Small intestine (tissue), 7 donors: ENCODE measurements around the gene NT5C2. TPM values are rescaled to one million over a fixed set of nuclear protein-coding genes. Genes with fewer than 3 reads are reported as not detected.
"Not testable (repeated sequence)": the region's sequence is repeated elsewhere in the genome, so short reads cannot be mapped to it uniquely, and the experiment has no call there.

Source experiments
- DNase-seq, 2 donors: peaks; one replicate each; pipeline versions ENCODE4 v3.0.0 to v3.0.0-alpha.2; 2013
- FAIRE-seq: peaks from 2 replicates; lab custom pipeline; 2012; peaks lifted over from hg19 to GRCh38; lab: Jason Lieb, UNC
- H3K27ac ChIP-seq, 3 donors: one replicate each; pipeline ENCODE4 v1.5.1; 2013; ENCODE audit warnings: low read length in 2 of 3, mild to moderate bottlenecking in 2 of 3, control low read depth in 1 of 3, inconsistent platforms in 1 of 3, low read depth in 1 of 3, moderate library complexity in 1 of 3
- H3K27me3 ChIP-seq, 3 donors: one replicate each; pipeline ENCODE4 v1.6.1; 2013; ENCODE audit warnings: low read length in 3 of 3, inconsistent platforms in 1 of 3; ENCODE audit not compliant: control insufficient read depth in 3 of 3, insufficient read depth in 3 of 3
- H3K36me3 ChIP-seq, 3 donors: one replicate each; pipeline ENCODE4 v1.6.1; 2013; ENCODE audit warnings: low read length in 3 of 3, inconsistent platforms in 1 of 3, low read depth in 1 of 3, mild to moderate bottlenecking in 1 of 3, moderate library complexity in 1 of 3; ENCODE audit not compliant: control insufficient read depth in 3 of 3, insufficient read depth in 2 of 3
- H3K4me1 ChIP-seq, 3 donors: one replicate each; pipeline ENCODE4 v1.6.1; 2013; ENCODE audit warnings: low read length in 2 of 3, inconsistent platforms in 1 of 3, low read depth in 1 of 3, mild to moderate bottlenecking in 1 of 3, moderate library complexity in 1 of 3; ENCODE audit not compliant: control insufficient read depth in 3 of 3, insufficient read depth in 2 of 3
- H3K4me3 ChIP-seq, 3 donors: one replicate each; pipeline ENCODE4 v1.5.1; 2013; ENCODE audit warnings: low read length in 3 of 3, control low read depth in 1 of 3, inconsistent platforms in 1 of 3, low read depth in 1 of 3, mild to moderate bottlenecking in 1 of 3, moderate library complexity in 1 of 3
- H3K9me3 ChIP-seq, 2 donors: one replicate each; pipeline ENCODE4 v1.6.1; 2013; ENCODE audit warnings: low read depth in 1 of 2, low read length in 1 of 2; ENCODE audit not compliant: control insufficient read depth in 2 of 2, insufficient read depth in 1 of 2
- WGBS, 3 donors: extraction: QIAGEN DNeasy Blood & Tissue Kit; methylation state at CpG; one replicate each; pipeline ENCODE4 v1.1.7; 2013; 5-methylcytosine and 5-hydroxymethylcytosine counted together
- polyA plus RNA-seq, 4 donors: library from polyadenylated mRNA; stranded (reverse) in 3 of 4; unstranded in 1 of 4; fragments of 200-250 nt in 3 of 4; fragments of 120-200 nt in 1 of 4; gene quantifications; one replicate each; pipeline versions ENCODE4 v1.2.1 to v1.2.3, GENCODE V29; 2013
- donor health status: healthy with polysubstance abuse.
- donor health status: control.
- donor health status: control.
- donor health status: Bipolar disorder and iron deficiency.
- donor health status: healthy.

The NT5C2 gene
- polyA plus RNA-seq, 4 donors = 15.7 to 61.3 (median 20.4) TPM

DNA sequence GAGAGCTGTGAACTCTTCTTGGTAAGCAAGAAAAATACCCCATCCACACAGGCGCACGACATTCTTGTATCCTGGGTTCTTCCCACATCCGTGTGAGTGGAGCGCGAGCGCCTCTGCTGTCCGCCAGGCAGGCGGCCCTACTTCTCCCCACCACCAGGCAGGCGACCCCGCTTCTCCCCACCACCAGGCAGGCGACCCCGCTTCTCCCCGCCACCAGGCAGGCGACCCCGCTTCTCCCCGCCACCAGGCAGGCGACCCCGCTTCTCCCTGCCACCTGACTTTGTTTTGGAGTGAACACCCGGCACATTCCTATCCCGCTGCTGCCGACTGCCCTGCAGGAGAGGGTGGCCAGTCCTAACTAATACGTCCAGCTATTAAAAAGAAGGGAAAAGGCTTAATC lies 120.8 kb downstream of the NT5C2 start:
- no peak for FAIRE-seq
- DNase-seq = no peak
- peaks cover 0 to 59% (median 8%) of the 10 kb centered on the region in 3 donors for H3K36me3 ChIP-seq
- H3K4me3 ChIP-seq = no peak overlapping the region
- no peaks in the 10 kb centered on the region for H3K9me3 ChIP-seq
- 96 to 98% (median 97%) methylated on average over 22 of the region's 22 CpGs for WGBS, 3 donors
- no peaks in the 10 kb centered on the region for H3K27me3 ChIP-seq
- no peaks in the 10 kb centered on the region for H3K4me1 ChIP-seq
- H3K27ac ChIP-seq = no peak overlapping the region

DNA sequence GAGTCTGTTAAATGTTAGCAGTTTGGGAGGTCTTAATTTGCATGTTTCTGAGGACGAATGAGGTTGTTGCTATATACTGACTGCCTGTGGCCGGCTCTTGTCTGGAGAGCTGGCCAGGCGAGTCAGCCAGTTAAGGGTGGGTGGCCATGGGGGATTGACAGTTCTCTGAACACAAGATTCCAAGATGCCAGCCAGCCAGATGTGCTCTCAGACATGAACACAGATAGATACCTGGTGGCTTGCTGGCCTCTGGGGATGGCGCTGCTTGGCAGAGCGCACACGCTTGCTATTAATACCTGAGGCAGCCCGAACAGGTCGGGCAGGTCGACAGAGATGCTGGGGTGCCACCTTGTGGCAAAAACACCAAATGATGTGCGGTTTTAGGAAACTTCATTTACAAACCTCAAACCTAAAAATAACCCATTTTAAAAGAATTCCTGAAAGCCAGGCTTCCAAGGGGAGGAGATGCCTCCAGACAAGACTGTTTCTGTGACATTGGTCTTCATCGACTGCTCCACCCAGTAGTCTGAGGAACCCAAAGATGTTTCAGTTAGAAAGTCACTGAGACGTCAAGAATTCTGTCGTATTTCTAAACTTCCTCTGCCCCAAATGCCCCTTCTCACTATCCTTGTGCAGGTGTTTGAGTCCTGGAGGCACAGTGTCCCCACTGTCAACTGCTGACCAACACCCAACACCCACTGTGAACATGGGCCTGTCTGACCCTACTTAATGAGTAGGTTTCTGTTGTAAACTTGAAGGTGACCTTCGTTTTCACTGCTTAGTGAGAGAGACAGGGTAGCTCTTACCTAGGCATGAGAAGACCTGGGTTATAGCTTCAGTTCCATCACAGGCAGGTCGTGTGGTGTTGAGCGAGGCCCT lies 123.4 kb downstream of the NT5C2 start:
- 39 to 46% (median 46%) methylated on average over 16 of the region's 16 CpGs for WGBS, 3 donors
- H3K27ac ChIP-seq = peak overlapping the region in 1 of 3 donors; percentile 5
- no peaks in the 10 kb centered on the region for H3K27me3 ChIP-seq
- no peaks in the 10 kb centered on the region for H3K4me1 ChIP-seq
- no peak for FAIRE-seq
- H3K9me3 ChIP-seq = no peaks in the 10 kb centered on the region
- peak; percentile 64 to 79 for DNase-seq
- H3K36me3 ChIP-seq = peaks cover 0 to 55% (median 3%) of the 10 kb centered on the region in 3 donors
- H3K4me3 ChIP-seq = no peak overlapping the region

DNA sequence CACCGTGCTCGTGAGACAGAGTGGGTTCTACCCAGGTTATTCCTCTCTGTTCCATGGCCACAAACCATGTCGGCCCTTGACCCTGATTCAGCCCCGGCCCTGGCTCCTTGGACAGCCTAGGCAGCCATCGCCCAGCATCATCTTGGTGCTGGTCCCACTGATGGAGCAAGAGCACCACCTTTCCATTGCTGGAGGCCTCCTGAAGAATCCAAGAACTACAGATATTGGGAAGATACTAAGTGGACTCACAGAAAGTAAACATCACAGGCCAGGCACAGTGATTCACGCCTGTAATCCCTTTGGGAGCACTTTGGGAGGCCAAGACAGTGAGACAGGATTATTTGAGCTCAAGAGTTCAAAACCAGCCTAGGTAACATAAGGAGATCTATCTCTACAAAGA lies 125.1 kb downstream of the NT5C2 start:
- Histone ChIP-seq H3K9me3 (no peaks in the 10 kb centered on the region), H3K27me3 (no peaks in the 10 kb centered on the region), H3K4me1 (no peaks in the 10 kb centered on the region), H3K36me3 (peaks cover 0 to 59% (median 3%) of the 10 kb centered on the region in 3 donors), H3K4me3 (no peak overlapping the region), H3K27ac (no peak overlapping the region)
- DNase-seq (no peak), FAIRE-seq (no peak)
- 87 to 94% (median 93%) methylated on average over 6 of the region's 6 CpGs for WGBS, 3 donors

DNA sequence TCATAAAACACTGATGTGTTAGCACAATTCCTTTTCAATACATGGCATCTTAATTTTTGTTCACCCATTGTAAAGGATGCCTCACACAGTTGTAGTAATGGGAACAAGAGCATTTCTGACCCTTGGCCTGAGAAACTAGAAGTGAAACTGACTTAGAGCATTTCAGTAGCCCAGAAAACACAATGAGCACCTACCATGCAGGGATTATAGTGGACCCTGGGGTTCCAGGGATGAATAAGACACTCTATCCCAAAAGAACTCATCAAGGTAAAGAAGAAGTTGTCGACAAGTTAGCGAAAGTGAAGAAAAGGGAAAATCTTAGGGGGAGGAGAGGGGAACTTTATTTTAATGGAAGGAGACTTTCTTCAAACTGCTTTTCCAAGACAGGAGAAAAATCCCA lies 125.6 kb downstream of the NT5C2 start:
- FAIRE-seq (no peak), DNase-seq (peak; percentile 28 to 31)
- WGBS, 3 donors = 89 to 96% (median 95%) methylated on average over 2 of the region's 2 CpGs
- H3K4me1 ChIP-seq = no peaks in the 10 kb centered on the region
- H3K4me3 ChIP-seq = no peak overlapping the region
- H3K36me3 ChIP-seq = peaks cover 0 to 56% (median 3%) of the 10 kb centered on the region in 3 donors
- no peaks in the 10 kb centered on the region for H3K27me3 ChIP-seq
- no peaks in the 10 kb centered on the region for H3K9me3 ChIP-seq
- no peak overlapping the region for H3K27ac ChIP-seq

DNA sequence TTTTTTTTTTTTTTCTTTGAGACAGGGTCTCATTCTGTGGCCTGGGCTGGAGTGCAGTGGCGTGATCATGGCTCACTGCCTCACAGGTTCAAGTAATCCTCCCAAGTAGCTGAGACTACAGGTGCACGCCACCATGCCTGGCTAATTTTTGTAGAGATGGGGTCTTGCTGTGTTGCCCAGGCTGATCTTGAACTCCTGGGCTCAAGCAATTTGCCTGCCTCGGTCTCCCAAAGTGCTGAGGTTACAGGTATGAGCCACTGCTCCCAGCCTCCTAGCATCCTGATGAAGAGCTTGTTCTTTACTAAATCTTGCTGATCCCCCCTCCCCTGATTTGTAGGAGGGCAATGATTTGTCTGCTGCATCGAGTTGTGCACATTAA lies 126.0 kb downstream of the NT5C2 start:
- H3K27me3 ChIP-seq, H3K4me3 ChIP-seq, H3K27ac ChIP-seq, FAIRE-seq, H3K9me3 ChIP-seq, DNase-seq, H3K4me1 ChIP-seq: not testable (repeated sequence)
- peaks cover 0 to 52% (median 3%) of the 10 kb centered on the region in 3 donors for H3K36me3 ChIP-seq
- 87 to 91% (median 89%) methylated on average over 4 of the region's 4 CpGs for whole genome bisulfite sequencing, 3 donors

DNA sequence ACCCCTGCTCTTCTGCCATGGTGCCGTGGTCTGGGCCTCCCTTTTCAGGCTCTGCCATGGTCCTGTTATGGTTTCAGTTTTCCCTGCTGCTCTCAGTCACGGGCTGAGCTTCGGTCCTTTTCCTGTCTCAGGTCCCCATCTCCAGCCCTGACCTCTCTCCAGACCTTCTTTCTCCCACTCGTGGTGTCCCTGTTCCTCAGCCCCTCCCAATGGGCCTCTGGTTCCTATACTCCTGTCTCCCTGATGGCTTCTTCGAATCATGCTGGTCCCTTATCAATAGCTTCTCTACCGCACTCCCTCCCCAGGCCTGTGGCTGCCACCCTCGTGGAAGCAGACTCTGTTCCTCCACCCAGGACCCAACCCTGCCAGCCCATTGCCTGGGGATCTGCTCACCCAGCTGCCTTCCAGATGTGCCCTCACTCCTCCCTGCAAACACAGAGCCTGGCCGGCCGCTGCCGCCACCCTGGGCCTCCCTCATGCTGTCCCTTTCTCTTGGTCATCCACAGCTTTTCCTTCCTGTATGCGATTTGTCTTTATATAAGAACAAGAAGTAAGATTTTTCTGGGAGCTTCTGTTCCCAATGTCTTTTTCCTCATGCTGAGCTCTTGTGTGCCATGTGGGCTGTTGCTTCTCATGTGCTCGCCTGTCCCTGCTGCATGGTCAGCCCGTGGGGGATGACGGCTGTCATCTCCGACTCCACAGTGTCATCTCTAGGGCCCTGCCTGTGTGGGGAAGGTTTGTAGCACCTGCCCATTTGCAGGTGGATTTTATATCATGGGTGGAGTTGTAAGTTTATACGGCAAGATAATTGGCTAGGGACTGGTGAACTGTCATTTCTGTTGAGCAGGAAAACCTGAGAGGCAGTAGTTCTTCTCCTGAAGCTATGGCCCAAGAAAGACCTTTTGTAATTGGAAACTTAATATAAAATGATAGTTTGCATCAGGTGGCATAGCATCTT lies 126.7 kb downstream of the NT5C2 start:
- DNase-seq (no peak), FAIRE-seq (no peak)

DNA sequence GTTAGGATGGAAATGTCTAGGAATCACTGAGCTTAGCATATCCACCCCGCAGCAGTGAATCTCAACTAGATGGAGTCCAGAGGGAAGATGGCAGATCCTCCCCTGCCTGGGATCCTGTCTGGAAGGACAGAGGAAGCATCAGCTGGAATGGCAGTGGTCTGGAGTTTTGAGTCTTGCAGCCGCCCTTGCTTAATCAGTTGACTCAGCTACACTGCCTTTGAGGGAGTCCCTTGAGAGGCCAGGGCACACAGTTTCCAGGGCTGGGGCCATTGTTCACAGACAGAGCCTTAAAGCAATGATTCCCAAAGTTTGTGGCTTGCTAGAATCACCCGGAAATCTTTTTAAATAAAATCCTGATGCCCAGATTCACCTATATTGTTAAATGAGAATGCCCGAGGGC lies 128.1 kb downstream of the NT5C2 start:
- Histone ChIP-seq H3K4me3 (no peak overlapping the region), H3K27me3 (no peaks in the 10 kb centered on the region), H3K9me3 (no peaks in the 10 kb centered on the region), H3K36me3 (peaks cover 0 to 39% (median 0%) of the 10 kb centered on the region in 3 donors), H3K4me1 (no peaks in the 10 kb centered on the region), H3K27ac (no peak overlapping the region)
- FAIRE-seq (no peak), DNase-seq (no peak)
- 91 to 96% (median 94%) methylated on average over 4 of the region's 4 CpGs for WGBS, 3 donors

More for the DNA sequence above, 126.7 kb downstream of the NT5C2 start:
- Histone ChIP-seq H3K27me3 (no peaks in the 10 kb centered on the region), H3K4me1 (no peaks in the 10 kb centered on the region), H3K27ac (no peak overlapping the region), H3K4me3 (no peak overlapping the region), H3K36me3 (peaks cover 0 to 47% (median 2%) of the 10 kb centered on the region in 3 donors), H3K9me3 (no peaks in the 10 kb centered on the region)
- WGBS, 3 donors = 86 to 91% (median 87%) methylated on average over 16 of the region's 16 CpGs
